Measurements from ENCODE around the gene NEU2. TPM values are rescaled to one million over a fixed set of nuclear protein-coding genes. Genes with fewer than 3 reads are reported as not detected.

Gene NEU2
- total RNA-seq, 2 experiments from 2014 or later, result not detected

DNA sequence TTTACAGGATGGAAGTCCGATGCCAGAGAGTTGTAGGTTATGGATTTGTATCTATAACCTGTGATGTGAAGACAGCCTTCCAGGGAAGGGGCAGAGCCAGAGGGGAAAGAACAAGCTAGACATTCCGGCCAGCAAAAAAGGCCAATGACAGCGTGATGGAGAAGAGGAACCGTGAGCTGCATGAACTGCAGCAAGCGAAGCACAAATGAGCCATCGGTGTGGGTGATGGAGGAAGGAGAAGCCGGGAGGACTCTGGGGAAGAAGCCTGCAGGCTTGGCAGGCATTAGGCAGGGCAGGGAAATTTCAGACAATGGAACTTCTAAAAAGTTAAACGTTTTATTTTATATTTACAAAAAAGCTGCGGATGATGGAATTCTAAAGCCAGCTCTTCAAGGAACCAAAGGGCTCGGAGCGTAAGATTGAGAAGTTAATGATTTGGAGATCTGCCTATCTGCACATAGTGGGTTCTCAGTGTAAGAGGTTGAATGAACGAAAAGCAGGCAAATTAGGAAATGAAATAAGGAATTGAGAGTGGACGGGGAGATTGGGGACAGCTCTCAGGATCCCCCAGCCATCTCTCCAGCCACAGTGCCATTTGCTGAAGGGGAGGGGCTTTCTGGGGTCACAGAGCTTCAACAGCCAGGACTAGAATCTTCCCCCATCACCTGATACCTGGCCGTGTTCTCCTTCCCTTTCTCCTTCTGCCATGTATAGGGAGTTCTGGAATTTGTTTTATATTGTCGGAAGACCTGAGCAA, 47.8 kb upstream of the NEU2 start:
- POLR2A ChIA-PET, result no interaction called here

DNA sequence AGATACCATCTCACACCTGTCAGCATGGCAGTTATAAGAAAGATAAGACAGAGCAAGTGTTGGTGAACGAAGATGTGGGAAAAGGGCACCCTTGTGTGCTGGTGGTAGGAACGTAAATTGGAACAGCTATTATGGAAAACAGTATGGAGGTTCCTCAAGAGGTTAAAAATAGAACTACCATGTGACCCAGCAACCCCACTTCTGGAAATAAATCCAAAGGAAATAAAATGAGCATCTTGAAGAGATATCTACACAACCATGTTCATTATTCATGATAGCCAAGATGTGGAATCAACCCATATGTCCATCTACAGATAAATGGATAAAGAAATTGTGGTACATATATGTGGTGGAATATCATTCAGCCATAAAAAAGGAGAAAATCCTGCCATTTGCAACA, 46.3 kb upstream of the NEU2 start:
- DNase-seq, result no peak
- peaks cover 0 to 9% of the 10 kb centered on the region in 2 experiments for H3K27me3 ChIP-seq (ENCODE audit: control insufficient read depth in 1 of 2, insufficient read depth in 2 of 2, low read length in 2 of 2)
- ChIA-PET POLR2A (no interaction called here), CTCF (no interaction called here)
- H3K27ac ChIP-seq (ENCODE audit: low read depth in 1 of 2, low read length in 2 of 2), result no peak overlapping the region
- Mint-ChIP-seq H3K27me3 (peaks cover 24% of the 10 kb centered on the region), H3K36me3 (ENCODE audit: low read depth) (no peaks in the 10 kb centered on the region), H3K4me3 (no peak overlapping the region), H3K9me3 (peaks cover 4% of the 10 kb centered on the region), H3K4me1 (ENCODE audit: low read depth) (no peaks in the 10 kb centered on the region), H3K27ac (no peak overlapping the region)
- no peak for ATAC-seq (ENCODE audit: poor library complexity)
- H3K4me1 ChIP-seq (ENCODE audit: insufficient read depth, low read length), result no peaks in the 10 kb centered on the region
- H3K4me3 ChIP-seq (ENCODE audit: low read length), result no peak overlapping the region
- TF ChIP-seq, protein P1, sequence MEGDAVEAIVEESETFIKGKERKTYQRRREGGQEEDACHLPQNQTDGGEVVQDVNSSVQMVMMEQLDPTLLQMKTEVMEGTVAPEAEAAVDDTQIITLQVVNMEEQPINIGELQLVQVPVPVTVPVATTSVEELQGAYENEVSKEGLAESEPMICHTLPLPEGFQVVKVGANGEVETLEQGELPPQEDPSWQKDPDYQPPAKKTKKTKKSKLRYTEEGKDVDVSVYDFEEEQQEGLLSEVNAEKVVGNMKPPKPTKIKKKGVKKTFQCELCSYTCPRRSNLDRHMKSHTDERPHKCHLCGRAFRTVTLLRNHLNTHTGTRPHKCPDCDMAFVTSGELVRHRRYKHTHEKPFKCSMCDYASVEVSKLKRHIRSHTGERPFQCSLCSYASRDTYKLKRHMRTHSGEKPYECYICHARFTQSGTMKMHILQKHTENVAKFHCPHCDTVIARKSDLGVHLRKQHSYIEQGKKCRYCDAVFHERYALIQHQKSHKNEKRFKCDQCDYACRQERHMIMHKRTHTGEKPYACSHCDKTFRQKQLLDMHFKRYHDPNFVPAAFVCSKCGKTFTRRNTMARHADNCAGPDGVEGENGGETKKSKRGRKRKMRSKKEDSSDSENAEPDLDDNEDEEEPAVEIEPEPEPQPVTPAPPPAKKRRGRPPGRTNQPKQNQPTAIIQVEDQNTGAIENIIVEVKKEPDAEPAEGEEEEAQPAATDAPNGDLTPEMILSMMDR (IDR thresholded peaks at IDR 0.05), result no peak
- no peaks in the 10 kb centered on the region for H3K36me3 ChIP-seq (ENCODE audit: insufficient read depth, low read length)
- H3K9me3 ChIP-seq (ENCODE audit: control insufficient read depth in 1 of 2, insufficient read depth in 1 of 2, low read length in 2 of 2), result peaks cover 0 to 23% of the 10 kb centered on the region in 2 experiments
- intact Hi-C loops (cut with DNase I, micrococcal nuclease), result no loop called here

More for the DNA sequence above, 47.8 kb upstream of the NEU2 start:
- Mint-ChIP-seq H3K27me3 (peaks cover 30% of the 10 kb centered on the region), H3K4me3 (no peak overlapping the region), H3K4me1 (ENCODE audit: low read depth) (no peaks in the 10 kb centered on the region), H3K36me3 (ENCODE audit: low read depth) (no peaks in the 10 kb centered on the region), H3K9me3 (peaks cover 4% of the 10 kb centered on the region), H3K27ac (no peak overlapping the region)
- peaks cover 0 to 23% of the 10 kb centered on the region in 2 experiments for H3K9me3 ChIP-seq (ENCODE audit: control insufficient read depth in 1 of 2, insufficient read depth in 1 of 2, low read length in 2 of 2)
- H3K4me3 ChIP-seq (ENCODE audit: low read length), result no peak overlapping the region
- ATAC-seq (ENCODE audit: poor library complexity) (no peak), DNase-seq (no peak)
- CTCF ChIA-PET, result no interaction called here
- no peaks in the 10 kb centered on the region for H3K36me3 ChIP-seq (ENCODE audit: insufficient read depth, low read length)
- peaks cover 0 to 9% of the 10 kb centered on the region in 2 experiments for H3K27me3 ChIP-seq (ENCODE audit: control insufficient read depth in 1 of 2, insufficient read depth in 2 of 2, low read length in 2 of 2)
- no peaks in the 10 kb centered on the region for H3K4me1 ChIP-seq (ENCODE audit: insufficient read depth, low read length)
- intact Hi-C loops (cut with DNase I, micrococcal nuclease), result no loop called here
- no peak overlapping the region for H3K27ac ChIP-seq (ENCODE audit: low read depth in 1 of 2, low read length in 2 of 2)
- TF ChIP-seq, protein P1 (IDR thresholded peaks at IDR 0.05), result no peak

DNA sequence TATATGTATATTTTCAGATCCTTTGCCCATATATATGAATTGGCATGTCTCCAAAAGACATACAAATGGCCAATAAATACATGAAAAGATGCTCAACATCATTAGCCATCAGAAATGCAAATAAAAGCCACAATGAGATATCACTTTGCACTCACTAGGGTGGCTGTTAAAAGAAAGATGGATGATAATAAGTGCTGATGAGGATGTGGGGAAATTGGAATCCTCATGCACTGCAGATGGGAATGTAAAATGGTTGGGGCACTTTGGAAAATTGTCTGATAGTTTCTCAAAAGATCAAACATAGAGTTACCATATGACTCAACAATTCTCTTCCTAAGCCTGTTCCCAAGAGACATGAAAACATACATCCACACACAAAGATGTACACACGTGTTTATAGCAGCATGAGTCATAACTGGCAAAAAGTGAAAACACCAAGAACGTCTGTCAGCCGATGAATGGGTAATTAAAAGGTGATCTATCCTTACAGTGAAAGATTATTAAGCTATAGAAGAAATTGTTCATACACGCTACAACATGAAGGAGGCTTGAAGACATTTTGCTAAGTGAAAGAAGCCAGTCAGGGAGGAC, 39.1 kb upstream of the NEU2 start:
- ChIA-PET POLR2A (no interaction called here), CTCF (no interaction called here)

More for the DNA sequence above, 39.1 kb upstream of the NEU2 start:
- Histone ChIP-seq H3K27ac (ENCODE audit: low read depth in 1 of 2, low read length in 2 of 2) (no peak overlapping the region), H3K27me3 (ENCODE audit: control insufficient read depth in 1 of 2, insufficient read depth in 2 of 2, low read length in 2 of 2) (no peaks in the 10 kb centered on the region), H3K9me3 (ENCODE audit: control insufficient read depth in 1 of 2, insufficient read depth in 1 of 2, low read length in 2 of 2) (peaks cover 0 to 3% of the 10 kb centered on the region in 2 experiments), H3K36me3 (ENCODE audit: insufficient read depth, low read length) (no peaks in the 10 kb centered on the region), H3K4me1 (ENCODE audit: insufficient read depth, low read length) (no peaks in the 10 kb centered on the region), H3K4me3 (ENCODE audit: low read length) (no peak overlapping the region)
- no peak for ATAC-seq (ENCODE audit: poor library complexity)
- Mint-ChIP-seq H3K9me3 (no peaks in the 10 kb centered on the region), H3K4me3 (no peak overlapping the region), H3K27me3 (no peaks in the 10 kb centered on the region), H3K4me1 (ENCODE audit: low read depth) (no peaks in the 10 kb centered on the region), H3K27ac (no peak overlapping the region), H3K36me3 (ENCODE audit: low read depth) (no peaks in the 10 kb centered on the region)
- TF ChIP-seq, protein P1 (IDR thresholded peaks at IDR 0.05), result no peak
- intact Hi-C loops (cut with DNase I, micrococcal nuclease), result no loop called here
- no peak for DNase-seq
